ENCODE data around the gene UBE2I.
A peak's percentile ranks its signal among the peaks of the same experiment; 100 is the strongest.

Gene UBE2I

DNA sequence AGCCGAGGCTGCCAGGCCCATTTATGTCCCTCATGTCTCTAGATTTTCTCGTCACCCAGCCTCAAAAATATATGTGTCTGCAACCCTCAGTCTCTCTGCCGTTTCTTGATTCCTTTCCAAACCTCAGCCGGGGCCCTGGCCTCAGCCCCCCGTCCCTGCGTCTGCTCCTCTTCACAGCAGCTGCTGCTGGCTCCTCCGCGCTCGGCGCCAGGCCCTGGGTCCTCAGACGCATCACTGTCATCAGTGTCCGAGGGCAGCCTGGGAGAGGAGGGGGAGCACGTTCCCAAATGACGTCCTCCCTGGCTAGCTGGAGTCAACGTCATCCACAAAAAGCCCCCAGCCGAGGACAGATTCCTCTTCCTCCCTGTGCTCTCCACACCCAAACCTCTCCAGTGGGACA, 39.9 kb downstream of the UBE2I start:
- DNase-seq (ENCODE audit: low read depth) = no peak
- H3K4me3 ChIP-seq (replicated peaks; ENCODE audit: low read depth, low read length) = no peak overlapping the region
- TF ChIP-seq, protein P1, sequence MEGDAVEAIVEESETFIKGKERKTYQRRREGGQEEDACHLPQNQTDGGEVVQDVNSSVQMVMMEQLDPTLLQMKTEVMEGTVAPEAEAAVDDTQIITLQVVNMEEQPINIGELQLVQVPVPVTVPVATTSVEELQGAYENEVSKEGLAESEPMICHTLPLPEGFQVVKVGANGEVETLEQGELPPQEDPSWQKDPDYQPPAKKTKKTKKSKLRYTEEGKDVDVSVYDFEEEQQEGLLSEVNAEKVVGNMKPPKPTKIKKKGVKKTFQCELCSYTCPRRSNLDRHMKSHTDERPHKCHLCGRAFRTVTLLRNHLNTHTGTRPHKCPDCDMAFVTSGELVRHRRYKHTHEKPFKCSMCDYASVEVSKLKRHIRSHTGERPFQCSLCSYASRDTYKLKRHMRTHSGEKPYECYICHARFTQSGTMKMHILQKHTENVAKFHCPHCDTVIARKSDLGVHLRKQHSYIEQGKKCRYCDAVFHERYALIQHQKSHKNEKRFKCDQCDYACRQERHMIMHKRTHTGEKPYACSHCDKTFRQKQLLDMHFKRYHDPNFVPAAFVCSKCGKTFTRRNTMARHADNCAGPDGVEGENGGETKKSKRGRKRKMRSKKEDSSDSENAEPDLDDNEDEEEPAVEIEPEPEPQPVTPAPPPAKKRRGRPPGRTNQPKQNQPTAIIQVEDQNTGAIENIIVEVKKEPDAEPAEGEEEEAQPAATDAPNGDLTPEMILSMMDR (IDR thresholded peaks at IDR 0.05; ENCODE audit: low read length, missing control alignments) = no peak

DNA sequence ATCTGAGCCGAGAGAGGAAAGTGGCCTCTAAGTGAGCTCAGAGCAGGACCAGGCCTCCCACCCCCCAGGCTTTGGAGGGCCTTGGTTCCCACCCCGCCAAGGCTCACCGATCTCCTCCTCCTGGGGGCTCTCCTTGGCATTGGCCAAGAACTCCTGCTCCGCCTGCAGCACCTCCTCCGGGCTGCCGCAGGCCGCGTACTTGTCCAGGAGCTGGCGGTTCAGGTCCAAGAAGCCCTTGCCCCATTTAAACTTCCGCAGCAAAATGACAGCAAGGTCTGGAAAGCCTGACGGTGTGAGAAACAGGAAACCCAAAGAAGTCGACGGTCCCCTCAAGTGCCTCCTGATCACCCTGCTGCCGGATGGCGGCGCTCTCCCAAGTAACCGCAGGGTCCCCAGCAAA, 40.5 kb downstream of the UBE2I start:
- peak overlapping the region; percentile 5 for H3K4me3 ChIP-seq (replicated peaks; ENCODE audit: low read depth, low read length)
- DNase-seq (ENCODE audit: low read depth) = no peak
- TF ChIP-seq, protein P1 (IDR thresholded peaks at IDR 0.05; ENCODE audit: low read length, missing control alignments) = no peak

DNA sequence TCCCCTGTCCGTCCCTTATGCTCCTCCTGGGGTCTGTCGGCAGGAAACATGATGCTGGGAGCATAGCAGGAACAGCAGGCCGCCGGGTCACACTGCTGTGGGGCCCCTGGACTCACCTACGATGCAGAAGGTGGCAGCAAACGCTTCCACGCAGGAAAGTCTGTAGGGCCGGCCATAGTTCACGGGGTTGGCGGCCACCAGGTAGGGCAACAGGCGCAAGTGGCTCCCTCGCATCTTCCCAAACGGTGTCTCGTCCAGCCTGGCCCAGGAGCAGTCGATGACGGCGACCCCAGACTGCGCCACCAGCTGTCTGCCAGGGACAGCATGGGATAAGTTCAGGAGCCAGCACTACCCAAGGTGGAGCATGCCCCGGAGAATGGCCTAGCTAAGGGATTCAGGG, 41.3 kb downstream of the UBE2I start:
- H3K4me3 ChIP-seq (replicated peaks; ENCODE audit: low read depth, low read length) = peak overlapping the region; percentile 89
- TF ChIP-seq, protein P1 (IDR thresholded peaks at IDR 0.05; ENCODE audit: low read length, missing control alignments) = no peak
- no peak for DNase-seq (ENCODE audit: low read depth)

DNA sequence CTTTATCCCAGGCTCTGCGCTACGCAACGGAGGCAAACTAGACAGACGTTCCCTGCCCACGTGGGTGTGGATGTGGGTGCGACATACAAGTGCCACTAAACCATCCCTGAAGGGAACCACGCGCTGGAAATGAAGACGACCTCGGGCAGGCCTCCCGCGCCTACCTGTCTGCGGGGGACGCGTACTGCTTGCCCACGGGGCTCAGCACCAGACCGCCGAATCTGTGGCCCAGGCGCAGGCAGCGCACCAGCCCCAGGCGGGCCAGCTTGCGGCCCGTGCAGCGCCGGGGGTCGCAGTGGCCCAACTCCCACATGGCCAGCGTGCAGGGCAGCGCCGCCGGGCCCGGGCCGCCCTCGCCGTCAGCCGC, 41.8 kb downstream of the UBE2I start:
- peak overlapping the region; percentile 89 for H3K4me3 ChIP-seq (replicated peaks; ENCODE audit: low read depth, low read length)
- no peak for DNase-seq (ENCODE audit: low read depth)
- TF ChIP-seq, protein P1 (IDR thresholded peaks at IDR 0.05; ENCODE audit: low read length, missing control alignments) = no peak

DNA sequence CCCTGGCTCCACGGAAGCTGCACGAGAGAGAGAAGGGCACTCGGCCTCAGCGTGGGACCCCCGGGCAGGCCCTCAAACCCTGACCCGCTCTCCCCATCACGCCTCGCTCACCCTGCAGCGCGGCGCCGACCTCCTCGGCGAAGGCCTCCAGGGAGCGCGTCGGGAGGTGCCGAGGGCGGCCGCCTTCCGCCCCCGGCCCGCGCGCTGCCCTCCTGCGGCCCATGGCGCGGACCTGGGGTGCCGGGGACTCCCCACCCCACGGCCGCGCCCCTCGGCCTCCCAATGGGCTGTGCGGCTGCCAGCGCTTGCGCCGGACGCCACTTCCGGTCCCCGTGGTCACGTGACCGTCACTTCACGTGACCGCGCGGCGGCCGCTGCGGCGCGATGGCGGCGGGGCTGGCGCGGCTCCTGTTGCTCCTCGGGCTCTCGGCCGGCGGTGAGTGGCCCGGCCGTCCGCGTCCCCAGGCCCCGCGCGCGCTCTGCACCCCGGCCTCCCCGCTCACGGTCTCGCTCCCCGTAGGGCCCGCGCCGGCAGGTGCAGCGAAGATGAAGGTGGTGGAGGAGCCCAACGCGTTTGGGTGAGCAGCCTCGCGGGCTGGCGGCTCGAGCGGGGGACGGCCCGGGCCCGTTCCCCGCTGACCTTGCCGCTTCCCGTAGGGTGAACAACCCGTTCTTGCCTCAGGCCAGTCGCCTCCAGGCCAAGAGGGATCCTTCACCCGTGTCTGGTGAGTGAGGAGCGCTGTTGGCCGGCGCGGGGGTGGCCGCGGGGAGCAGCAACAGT, 42.3 kb downstream of the UBE2I start, which contains the start of the genes GNPTG and TSR3:
GNPTG (plus strand) TSS at position 350 of the 781 bp plus-strand sequence; CDS start at position 385, 35 bp downstream.
TSR3 (minus strand) TSS at position 297 of the 781 bp plus-strand sequence; CDS start at position 223, 74 bp downstream.
- H3K4me3 ChIP-seq (replicated peaks; ENCODE audit: low read depth, low read length) = peak within 1 kb of the TSS; percentile 89
- DNase-seq (ENCODE audit: low read depth) = peak; percentile 91
- TF ChIP-seq, protein P1 (IDR thresholded peaks at IDR 0.05; ENCODE audit: low read length, missing control alignments) = no peak

DNA sequence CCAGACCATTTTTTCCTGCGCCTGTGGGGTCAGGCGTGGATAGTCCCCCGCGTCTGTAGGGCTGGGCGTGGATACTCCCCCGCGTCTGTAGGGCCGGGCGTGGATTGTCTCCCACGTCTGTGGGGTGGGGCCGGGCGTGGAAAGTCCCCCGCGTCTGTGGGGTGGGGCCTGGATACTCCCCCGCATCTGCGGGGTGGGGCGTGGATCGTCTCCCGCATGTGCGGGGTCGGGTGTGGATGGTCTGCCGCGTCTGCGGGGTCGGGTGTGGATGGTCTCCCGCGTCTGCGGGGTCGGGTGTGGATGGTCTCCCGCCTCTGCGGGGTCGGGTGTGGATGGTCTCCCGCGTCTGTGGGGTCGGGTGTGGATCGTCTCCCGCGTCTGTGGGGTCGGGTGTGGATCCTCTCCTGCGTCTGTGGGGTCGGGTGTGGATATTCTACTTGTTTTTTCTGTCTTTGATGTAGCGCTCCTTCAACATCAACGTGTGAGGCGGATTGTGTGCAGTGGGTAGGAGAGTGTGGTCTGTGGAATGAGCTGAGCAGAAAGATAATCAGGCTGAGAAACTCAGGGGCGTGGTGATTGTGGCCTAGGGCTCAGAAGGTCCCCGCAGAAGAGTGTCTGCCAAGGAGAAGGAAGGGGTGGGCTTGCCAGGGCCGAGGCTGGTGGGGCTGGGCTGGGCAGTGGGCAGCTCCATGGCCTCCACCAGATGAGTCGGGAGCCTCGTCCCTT, 45.5 kb downstream of the UBE2I start:
- TF ChIP-seq, protein P1 (IDR thresholded peaks at IDR 0.05; ENCODE audit: low read length, missing control alignments) = no peak
- no peak for DNase-seq (ENCODE audit: low read depth)
- H3K4me3 ChIP-seq (replicated peaks; ENCODE audit: low read depth, low read length) = no peak overlapping the region
